Thoracic aorta (tissue), 2 donors: ENCODE measurements around the gene TDRD7. TPM values are rescaled to one million over a fixed set of nuclear protein-coding genes. Genes with fewer than 3 reads are reported as not detected.

ENCODE experiments used
- ATAC-seq: fragments of 150-250 bp; one replicate; pipeline ENCODE4 v1.8.0; 2017; ENCODE audit warnings: low read depth; ENCODE audit not compliant: insufficient number of reproducible peaks, low FRiP score
- DNase-seq: peaks from one replicate; pipeline ENCODE4 v3.0.0-alpha.2; 2020; ENCODE audit warnings: low spot score
- H3K27ac ChIP-seq, 2 donors: fragments of 200-600 bp; sonication (generic); 1 replicate in 1 of 2; 2 replicates in 1 of 2; pipeline ENCODE4 v1.5.1; 2016; ENCODE audit warnings: mild to moderate bottlenecking in 2 of 2, moderate library complexity in 2 of 2
- H3K27me3 ChIP-seq: fragments of 200-600 bp; sonication (generic); replicated peaks from 2 replicates; pipeline ENCODE4 v1.6.0; 2016; ENCODE audit warnings: mild to moderate bottlenecking; ENCODE audit not compliant: insufficient read depth
- H3K36me3 ChIP-seq: fragments of 200-600 bp; sonication (generic); one replicate; pipeline ENCODE4 v1.5.1; 2016
- H3K4me1 ChIP-seq, 2 donors: fragments of 200-600 bp; sonication (generic); 1 replicate in 1 of 2; 2 replicates in 1 of 2; pipeline versions ENCODE4 v1.5.1 to v1.6.0; 2016; ENCODE audit warnings: low read depth in 2 of 2, mild to moderate bottlenecking in 1 of 2; ENCODE audit not compliant: control insufficient read depth in 1 of 2
- H3K4me3 ChIP-seq: fragments of 200-600 bp; sonication (generic); 2 replicates; pipeline ENCODE4 v1.5.1; 2016; ENCODE audit warnings: mild to moderate bottlenecking
- H3K9me3 ChIP-seq: fragments of 200-600 bp; sonication (generic); 2 replicates; pipeline ENCODE4 v1.5.1; 2016
- CTCF ChIP-seq: fragments of 200-600 bp; sonication (generic); IDR thresholded peaks from one replicate; pipeline ENCODE4 v1.5.1; 2019; ENCODE audit warnings: antibody characterized with exemption
- total RNA-seq, 2 donors: library from RNA; depleted of rRNA; stranded (reverse); fragments of >200 nt; gene quantifications; one replicate each; pipeline versions ENCODE4 v1.1.0 to v1.2.3, GENCODE V29; 2016

Gene TDRD7
- total RNA-seq, 2 donors from 2014 or later, result 13.9 to 16.2 TPM

DNA sequence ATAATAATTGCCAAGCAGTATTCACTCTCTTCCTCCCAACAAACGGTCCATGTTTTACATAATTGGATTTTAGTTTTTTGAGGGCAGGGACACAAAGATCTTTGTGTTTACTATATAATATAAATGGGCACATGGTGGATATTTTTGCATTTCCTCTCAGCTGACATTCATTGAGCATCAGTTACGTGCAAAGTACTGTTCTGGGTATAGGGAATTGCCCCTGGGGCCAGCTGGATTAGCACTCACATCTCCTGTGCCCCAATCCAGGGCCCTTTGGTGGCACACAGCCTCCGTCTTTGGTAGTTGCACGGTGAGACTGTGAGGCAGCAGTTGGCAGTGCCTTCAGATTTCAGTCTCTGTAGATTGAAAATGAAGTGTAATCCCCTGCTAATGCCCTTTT is 1.6 kb downstream of the TDRD7 start:
- no peak for ATAC-seq
- Histone ChIP-seq H3K4me3 (peak overlapping the region; percentile 80), H3K4me1 (peaks cover 7 to 11% of the 10 kb centered on the region in 2 donors), H3K27ac (no peak overlapping the region), H3K36me3 (no peaks in the 10 kb centered on the region), H3K27me3 (no peaks in the 10 kb centered on the region), H3K9me3 (no peaks in the 10 kb centered on the region)
- no peak for DNase-seq
- TF ChIP-seq CTCF, result no peak

DNA sequence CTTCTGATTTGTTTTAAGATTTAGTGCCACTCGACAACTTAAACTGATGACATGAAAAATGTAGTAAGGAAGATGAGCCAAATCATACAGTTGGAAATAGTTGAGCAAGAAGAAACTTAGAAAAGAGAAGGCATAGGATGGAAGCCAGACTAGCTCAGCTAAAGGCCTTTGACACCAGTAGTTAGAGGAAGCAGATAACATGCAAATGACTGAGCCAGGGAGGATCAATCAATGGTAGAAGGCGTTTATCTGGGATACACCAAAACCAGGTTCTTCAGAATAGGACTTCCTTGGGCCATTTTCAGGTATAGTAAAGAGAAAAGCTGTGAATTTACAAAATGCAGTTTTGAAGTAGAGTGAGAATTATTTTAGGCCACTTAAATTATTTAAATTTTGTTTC is 3.2 kb downstream of the TDRD7 start:
- Histone ChIP-seq H3K4me3 (no peak overlapping the region), H3K36me3 (no peaks in the 10 kb centered on the region), H3K27me3 (no peaks in the 10 kb centered on the region), H3K4me1 (peaks cover 7 to 20% of the 10 kb centered on the region in 2 donors), H3K9me3 (no peaks in the 10 kb centered on the region), H3K27ac (no peak overlapping the region)
- no peak for ATAC-seq
- no peak for DNase-seq
- no peak for TF ChIP-seq CTCF

DNA sequence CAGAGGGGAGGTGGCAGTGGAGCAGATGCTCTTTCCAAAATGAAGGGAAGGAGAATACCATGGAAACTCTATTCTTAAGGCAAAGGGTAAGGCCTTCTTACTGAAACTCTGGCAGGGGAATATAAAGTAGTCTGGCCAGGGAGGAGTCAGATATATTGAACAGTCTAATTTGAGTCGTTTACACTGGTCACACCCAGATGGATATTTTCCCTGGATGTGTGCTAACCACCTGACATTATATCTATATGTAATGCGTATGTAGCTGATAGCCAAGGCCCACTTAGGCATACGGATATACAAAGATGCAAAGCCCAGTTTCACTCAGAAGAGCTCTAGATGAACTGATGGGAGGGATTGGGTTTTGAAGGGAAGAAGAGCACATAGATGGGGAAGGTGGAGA is 7.0 kb downstream of the TDRD7 start:
- H3K4me3 ChIP-seq, result no peak overlapping the region
- no peak overlapping the region for H3K27ac ChIP-seq
- no peak for ATAC-seq
- no peak for TF ChIP-seq CTCF
- H3K4me1 ChIP-seq, result peaks cover 0 to 9% of the 10 kb centered on the region in 2 donors
- H3K9me3 ChIP-seq, result no peaks in the 10 kb centered on the region
- no peaks in the 10 kb centered on the region for H3K36me3 ChIP-seq
- DNase-seq, result no peak
- no peaks in the 10 kb centered on the region for H3K27me3 ChIP-seq

DNA sequence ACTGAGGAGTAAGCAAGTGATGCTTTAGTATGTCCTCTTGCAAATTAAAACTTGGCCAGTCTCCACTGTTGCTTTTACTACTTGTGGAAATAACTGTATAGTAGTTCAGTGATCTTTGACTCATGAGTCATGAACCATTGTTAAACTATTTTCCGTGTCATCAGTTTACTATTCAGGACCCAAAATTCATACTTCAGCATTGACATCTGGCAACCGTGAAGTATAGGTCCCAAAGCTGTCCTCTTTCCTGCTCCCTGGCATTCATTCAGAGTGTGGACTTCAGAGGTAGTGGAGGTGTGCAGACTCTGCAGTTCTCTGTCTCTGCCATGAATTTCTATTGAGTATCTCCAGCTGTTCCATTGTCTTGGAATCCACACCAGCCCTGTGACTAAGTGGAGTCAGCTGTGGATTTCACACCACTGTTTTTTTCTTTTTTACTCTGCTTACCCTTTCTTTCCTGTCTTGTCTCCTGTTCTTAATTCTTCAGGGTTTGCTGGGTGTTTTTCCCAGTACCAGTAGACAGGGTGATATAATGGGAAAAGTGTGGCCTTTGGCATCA is 7.5 kb downstream of the TDRD7 start:
- H3K27me3 ChIP-seq, result no peaks in the 10 kb centered on the region
- H3K4me3 ChIP-seq, result no peak overlapping the region
- H3K4me1 ChIP-seq, result peaks cover 0 to 9% of the 10 kb centered on the region in 2 donors
- ATAC-seq (no peak), DNase-seq (no peak)
- no peaks in the 10 kb centered on the region for H3K9me3 ChIP-seq
- no peak for TF ChIP-seq CTCF
- no peak overlapping the region for H3K27ac ChIP-seq
- H3K36me3 ChIP-seq, result no peaks in the 10 kb centered on the region

DNA sequence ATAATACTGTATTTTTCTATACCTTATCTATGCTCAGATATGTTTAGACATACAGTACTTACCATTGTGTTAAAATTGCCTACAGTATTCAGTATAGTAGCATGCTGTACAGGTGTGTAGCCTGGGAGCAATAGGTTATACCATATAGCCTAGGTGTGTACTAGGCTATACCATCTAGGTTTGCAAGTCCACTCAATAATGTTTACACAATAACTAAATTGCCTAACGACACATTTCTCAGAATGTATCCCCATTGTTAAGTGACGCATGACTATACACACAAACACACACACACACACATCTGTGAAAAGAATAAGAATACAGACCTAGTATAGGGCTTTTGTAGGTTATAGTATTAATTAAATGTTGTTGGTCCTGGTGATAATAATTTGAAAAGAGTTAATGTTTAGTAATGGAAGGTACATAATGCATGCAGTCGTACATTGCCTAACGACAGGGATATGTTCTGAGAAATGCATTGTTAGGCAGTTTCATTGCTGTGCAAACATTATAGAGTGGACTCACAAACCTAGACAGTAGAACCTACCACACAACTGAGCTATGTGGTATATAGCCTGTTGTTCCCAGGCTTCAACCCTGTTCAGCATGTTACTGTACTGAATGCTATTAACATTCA is 13.6 kb downstream of the TDRD7 start:
- no peak for ATAC-seq
- Histone ChIP-seq H3K9me3 (no peaks in the 10 kb centered on the region), H3K27me3 (no peaks in the 10 kb centered on the region), H3K4me3 (no peak overlapping the region), H3K27ac (no peak overlapping the region), H3K4me1 (no peaks in the 10 kb centered on the region), H3K36me3 (peaks cover 7% of the 10 kb centered on the region)
- DNase-seq, result no peak
- TF ChIP-seq CTCF, result no peak
